ENCODE data around the gene MMP21.

MMP21 gene

DNA sequence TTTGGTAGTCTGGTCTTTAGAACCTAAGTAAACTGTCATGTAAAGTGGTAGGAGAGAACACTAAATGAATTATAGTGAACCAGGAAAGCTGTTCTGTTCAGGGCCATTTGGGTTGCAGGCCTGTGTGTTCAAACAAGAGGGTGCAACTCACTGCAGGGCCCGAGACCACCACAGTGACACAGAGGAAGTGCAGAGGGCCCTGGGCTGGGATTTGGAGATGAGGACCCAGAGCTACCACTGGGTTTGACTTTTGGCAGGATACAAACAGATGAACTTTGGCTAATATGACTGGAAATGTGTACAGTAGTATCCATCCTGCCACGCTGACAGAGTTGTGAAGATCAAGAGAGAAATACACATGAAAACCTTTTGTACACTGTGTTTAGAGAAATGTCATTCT is 9.8 kb downstream of the MMP21 start:
- no peak for DNase-seq (ENCODE audit: low read depth, low spot score)

- DNase-seq (ENCODE audit: low read depth, low spot score) = no peak
Measured at GRCh38 chr10:125762692-125763648, 12.7 kb downstream of the MMP21 start.

- DNase-seq (ENCODE audit: low read depth, low spot score) = no peak
Measured at GRCh38 chr10:125761961-125762360, 13.7 kb downstream of the MMP21 start.

DNA sequence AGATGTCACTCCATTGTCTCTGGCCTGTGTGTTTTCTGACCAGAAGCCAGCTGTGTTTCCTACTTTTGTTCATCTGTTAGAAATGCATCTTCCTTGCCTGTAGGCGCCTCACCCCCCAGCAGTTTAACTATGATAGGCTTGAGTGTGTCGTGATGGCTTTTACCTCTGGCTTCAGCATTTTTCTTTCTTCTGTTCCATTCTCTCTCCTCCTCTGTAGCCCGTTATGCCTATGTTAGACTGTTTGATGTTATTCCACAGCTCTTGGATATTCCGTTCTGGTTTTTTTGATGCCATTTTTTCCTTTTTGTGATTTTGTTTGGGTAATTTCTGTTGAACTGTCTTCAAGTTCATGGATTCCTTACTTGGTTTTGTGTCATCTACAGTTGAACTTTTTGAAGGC is 17.9 kb downstream of the MMP21 start:
- no peak for DNase-seq (ENCODE audit: low read depth, low spot score)

GRCh38 chr10:125756853-125757487 is 18.7 kb downstream of the MMP21 start:
- no peak for DNase-seq (ENCODE audit: low read depth, low spot score)

GRCh38 chr10:125756196-125756595 is 19.4 kb downstream of the MMP21 start:
- DNase-seq (ENCODE audit: low read depth, low spot score) = no peak

DNA sequence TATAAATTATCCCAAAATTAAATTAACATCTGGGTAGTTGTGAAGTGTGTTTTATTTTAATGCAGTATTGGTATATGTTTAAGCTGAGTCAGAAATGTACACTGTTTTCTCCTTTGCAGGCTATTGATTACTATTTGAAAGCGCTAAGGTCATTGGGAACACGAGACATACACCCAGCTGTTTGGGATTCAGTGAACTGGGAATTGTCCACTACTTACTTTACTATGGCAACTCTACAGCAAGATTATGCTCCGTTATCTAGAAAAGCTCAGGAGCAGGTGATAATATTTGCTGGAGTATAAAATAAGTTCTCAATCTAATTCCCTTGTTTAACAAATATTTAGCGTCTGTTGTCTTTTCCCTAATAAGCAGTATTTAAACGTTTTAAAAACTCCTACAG is 28.2 kb downstream of the MMP21 start:
- no peak for DNase-seq (ENCODE audit: low read depth, low spot score)

- no peak for DNase-seq (ENCODE audit: low read depth, low spot score)
Measured at GRCh38 chr10:125744909-125745308, 30.7 kb downstream of the MMP21 start.

GRCh38 chr10:125742465-125742864 is 33.2 kb downstream of the MMP21 start:
- DNase-seq (ENCODE audit: low read depth, low spot score) = no peak

GRCh38 chr10:125739994-125740679 is 35.5 kb downstream of the MMP21 start:
- DNase-seq (ENCODE audit: low read depth, low spot score) = no peak

DNA sequence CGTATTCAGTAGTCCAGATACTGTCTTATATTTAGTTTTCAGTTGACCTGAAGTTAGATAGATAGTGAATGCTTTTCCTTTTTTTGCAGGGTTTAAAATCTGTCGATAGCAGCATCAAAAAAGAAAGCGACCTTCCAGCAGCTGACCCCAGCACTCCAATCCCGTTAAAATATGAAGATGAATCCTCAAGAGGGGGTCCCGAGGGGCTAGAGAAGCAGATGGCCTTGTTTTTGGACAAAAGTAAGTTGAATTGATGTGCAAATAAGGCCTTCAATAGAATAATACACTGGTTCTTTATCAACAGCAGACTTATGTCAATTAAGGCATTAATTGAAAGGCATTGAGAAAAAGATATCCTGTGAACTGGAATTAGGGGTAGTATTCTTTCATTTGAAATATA is 37.4 kb downstream of the MMP21 start:
- DNase-seq (ENCODE audit: low read depth, low spot score) = no peak

DNA sequence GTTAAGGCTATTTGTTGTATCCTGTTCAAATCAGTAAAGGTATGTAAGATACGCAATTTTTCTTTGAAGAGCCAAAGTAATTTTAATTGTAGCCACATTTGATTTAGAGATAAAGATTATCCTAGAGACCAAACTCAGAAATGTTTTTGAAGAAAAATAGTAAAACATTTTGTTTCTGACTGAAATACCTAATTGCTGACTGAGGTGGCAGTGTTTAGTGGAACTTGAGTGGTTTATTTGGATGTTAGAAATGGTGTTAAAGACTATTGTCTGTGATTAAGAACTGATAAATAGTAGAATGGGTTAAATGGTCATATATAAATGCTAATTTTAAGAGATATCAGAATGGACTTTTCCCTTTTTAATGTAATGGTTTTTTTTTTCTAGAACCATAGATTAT is 40.8 kb downstream of the MMP21 start:
- DNase-seq (ENCODE audit: low read depth, low spot score) = no peak

GRCh38 chr10:125734148-125734547 is 41.5 kb downstream of the MMP21 start:
- DNase-seq (ENCODE audit: low read depth, low spot score) = no peak

GRCh38 chr10:125727436-125727835 is 48.2 kb downstream of the MMP21 start:
- DNase-seq (ENCODE audit: low read depth, low spot score) = no peak

- no peak for DNase-seq (ENCODE audit: low read depth, low spot score)
Measured at GRCh38 chr10:125726914-125727313, 48.7 kb downstream of the MMP21 start.

GRCh38 chr10:125722811-125723210 is 52.8 kb downstream of the MMP21 start:
- DNase-seq (ENCODE audit: low read depth, low spot score) = no peak

GRCh38 chr10:125721035-125721434 is 54.6 kb downstream of the MMP21 start:
- DNase-seq (ENCODE audit: low read depth, low spot score) = no peak

DNA sequence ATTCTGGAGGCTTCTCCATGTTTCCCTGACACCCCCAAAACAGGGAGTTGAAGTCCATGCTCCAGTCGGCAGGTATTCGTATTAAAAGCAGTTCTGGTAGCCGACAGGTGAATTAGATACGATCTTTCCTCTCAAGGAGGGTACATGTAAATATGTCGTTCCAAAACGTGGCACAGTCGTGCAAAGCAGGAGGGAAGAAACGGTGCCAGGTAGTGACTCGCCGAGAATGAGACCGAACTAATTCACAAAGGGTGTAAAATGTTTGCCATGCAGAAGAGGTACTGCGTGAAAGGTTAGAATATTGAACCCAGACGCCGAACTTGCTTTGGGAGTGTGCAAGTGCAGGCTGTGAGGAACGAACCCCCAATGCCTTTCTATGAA is 55.6 kb downstream of the MMP21 start:
- no peak for DNase-seq (ENCODE audit: low read depth, low spot score)

- DNase-seq (ENCODE audit: low read depth, low spot score) = peak; percentile 96
Measured at GRCh38 chr10:125719173-125720001, 56.2 kb downstream of the MMP21 start, which contains the start of gene EDRF1. TSS of gene EDRF1 (plus strand) at chr10:125719709. CDS start at chr10:125719808, 99 bp downstream.

Data from smooth muscle cell of the brain vasculature (primary cell).